H1 (cell line): ENCODE measurements around the gene BOK. TPM values are rescaled to one million over a fixed set of nuclear protein-coding genes. Genes with fewer than 3 reads are reported as not detected.

ENCODE experiments used
- HDAC6 ChIP-seq: IDR thresholded peaks from one replicate; pipeline ENCODE4 v1.7.1; 2012; ENCODE audit warnings: low read depth, mild to moderate bottlenecking, inconsistent platforms, low read length, moderate library complexity
- polyA plus RNA-seq, 7 experiments: library from polyadenylated mRNA; depleted of rRNA in 3 of 7; stranded (reverse) in 5 of 7; unstranded in 2 of 7; fragments of >200 nt in 5 of 7; fragments of 200-250 nt in 2 of 7; gene quantifications; 1 replicate in 5 of 7; 2 replicates in 1 of 7; 4 replicates in 1 of 7; pipeline versions ENCODE4 v1.2.1 to v1.2.3, GENCODE V29; 2011 to 2013; ENCODE audit warnings: missing spikeins in 2 of 7, mixed read lengths in 2 of 7
- total RNA-seq: library from RNA; stranded (reverse); fragmentation: NEBNext Ultra II Directional; extraction: Animal tissue kit (Norgen Biotek cat#: 25700); gene quantifications from 2 replicates; pipeline ENCODE4 v1.2.1, GENCODE V29; 2021
- TF ChIP-seq, protein P1 (sequence below): fragments of 300-600 bp; sonication (generic); IDR thresholded peaks from 2 replicates; pipeline ENCODE4 v1.7.1; 2012; ENCODE audit warnings: low read length, moderate library complexity, mild to moderate bottlenecking, inconsistent platforms; ENCODE audit not compliant: insufficient replicate concordance

Gene BOK
- total and polyA plus RNA-seq, 2 of the 8 experiments (the other 6 are each of a cell fraction or from before 2014, with no cell fraction given), result 33.7 to 37.6 TPM

DNA sequence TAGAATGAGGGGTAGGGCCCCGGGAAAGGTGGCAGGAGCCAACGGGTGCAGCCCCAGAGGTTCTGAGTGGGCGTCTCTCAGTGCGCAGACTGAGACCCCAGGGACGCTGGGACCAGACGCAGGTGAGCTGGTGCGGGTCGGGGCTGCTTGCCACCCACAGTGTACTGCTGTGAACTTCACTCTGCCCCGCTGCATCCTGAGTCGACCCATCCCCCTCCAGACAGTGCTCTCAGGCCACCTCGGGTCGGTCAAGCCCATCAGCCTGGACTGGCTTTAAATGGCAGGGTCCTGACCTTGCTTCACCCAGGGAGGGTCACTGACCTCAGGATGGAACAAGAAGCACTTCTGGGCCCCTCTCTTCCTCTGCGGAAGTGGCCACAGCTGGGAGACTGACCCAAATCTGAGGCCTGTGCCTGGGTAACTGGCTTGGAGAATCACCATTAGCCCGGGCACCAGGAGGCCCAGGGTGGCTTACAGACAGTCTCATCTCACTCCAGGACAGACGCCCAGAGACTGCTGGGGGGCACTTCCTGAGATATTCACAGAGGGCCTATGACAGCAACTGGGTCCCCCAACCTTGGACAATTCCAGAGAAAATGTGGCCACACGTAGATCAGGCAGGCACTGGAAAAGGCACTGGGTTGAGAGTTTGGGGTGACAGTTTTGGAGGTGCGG is 23.7 kb upstream of the BOK start (continued):
- TF ChIP-seq, protein P1, sequence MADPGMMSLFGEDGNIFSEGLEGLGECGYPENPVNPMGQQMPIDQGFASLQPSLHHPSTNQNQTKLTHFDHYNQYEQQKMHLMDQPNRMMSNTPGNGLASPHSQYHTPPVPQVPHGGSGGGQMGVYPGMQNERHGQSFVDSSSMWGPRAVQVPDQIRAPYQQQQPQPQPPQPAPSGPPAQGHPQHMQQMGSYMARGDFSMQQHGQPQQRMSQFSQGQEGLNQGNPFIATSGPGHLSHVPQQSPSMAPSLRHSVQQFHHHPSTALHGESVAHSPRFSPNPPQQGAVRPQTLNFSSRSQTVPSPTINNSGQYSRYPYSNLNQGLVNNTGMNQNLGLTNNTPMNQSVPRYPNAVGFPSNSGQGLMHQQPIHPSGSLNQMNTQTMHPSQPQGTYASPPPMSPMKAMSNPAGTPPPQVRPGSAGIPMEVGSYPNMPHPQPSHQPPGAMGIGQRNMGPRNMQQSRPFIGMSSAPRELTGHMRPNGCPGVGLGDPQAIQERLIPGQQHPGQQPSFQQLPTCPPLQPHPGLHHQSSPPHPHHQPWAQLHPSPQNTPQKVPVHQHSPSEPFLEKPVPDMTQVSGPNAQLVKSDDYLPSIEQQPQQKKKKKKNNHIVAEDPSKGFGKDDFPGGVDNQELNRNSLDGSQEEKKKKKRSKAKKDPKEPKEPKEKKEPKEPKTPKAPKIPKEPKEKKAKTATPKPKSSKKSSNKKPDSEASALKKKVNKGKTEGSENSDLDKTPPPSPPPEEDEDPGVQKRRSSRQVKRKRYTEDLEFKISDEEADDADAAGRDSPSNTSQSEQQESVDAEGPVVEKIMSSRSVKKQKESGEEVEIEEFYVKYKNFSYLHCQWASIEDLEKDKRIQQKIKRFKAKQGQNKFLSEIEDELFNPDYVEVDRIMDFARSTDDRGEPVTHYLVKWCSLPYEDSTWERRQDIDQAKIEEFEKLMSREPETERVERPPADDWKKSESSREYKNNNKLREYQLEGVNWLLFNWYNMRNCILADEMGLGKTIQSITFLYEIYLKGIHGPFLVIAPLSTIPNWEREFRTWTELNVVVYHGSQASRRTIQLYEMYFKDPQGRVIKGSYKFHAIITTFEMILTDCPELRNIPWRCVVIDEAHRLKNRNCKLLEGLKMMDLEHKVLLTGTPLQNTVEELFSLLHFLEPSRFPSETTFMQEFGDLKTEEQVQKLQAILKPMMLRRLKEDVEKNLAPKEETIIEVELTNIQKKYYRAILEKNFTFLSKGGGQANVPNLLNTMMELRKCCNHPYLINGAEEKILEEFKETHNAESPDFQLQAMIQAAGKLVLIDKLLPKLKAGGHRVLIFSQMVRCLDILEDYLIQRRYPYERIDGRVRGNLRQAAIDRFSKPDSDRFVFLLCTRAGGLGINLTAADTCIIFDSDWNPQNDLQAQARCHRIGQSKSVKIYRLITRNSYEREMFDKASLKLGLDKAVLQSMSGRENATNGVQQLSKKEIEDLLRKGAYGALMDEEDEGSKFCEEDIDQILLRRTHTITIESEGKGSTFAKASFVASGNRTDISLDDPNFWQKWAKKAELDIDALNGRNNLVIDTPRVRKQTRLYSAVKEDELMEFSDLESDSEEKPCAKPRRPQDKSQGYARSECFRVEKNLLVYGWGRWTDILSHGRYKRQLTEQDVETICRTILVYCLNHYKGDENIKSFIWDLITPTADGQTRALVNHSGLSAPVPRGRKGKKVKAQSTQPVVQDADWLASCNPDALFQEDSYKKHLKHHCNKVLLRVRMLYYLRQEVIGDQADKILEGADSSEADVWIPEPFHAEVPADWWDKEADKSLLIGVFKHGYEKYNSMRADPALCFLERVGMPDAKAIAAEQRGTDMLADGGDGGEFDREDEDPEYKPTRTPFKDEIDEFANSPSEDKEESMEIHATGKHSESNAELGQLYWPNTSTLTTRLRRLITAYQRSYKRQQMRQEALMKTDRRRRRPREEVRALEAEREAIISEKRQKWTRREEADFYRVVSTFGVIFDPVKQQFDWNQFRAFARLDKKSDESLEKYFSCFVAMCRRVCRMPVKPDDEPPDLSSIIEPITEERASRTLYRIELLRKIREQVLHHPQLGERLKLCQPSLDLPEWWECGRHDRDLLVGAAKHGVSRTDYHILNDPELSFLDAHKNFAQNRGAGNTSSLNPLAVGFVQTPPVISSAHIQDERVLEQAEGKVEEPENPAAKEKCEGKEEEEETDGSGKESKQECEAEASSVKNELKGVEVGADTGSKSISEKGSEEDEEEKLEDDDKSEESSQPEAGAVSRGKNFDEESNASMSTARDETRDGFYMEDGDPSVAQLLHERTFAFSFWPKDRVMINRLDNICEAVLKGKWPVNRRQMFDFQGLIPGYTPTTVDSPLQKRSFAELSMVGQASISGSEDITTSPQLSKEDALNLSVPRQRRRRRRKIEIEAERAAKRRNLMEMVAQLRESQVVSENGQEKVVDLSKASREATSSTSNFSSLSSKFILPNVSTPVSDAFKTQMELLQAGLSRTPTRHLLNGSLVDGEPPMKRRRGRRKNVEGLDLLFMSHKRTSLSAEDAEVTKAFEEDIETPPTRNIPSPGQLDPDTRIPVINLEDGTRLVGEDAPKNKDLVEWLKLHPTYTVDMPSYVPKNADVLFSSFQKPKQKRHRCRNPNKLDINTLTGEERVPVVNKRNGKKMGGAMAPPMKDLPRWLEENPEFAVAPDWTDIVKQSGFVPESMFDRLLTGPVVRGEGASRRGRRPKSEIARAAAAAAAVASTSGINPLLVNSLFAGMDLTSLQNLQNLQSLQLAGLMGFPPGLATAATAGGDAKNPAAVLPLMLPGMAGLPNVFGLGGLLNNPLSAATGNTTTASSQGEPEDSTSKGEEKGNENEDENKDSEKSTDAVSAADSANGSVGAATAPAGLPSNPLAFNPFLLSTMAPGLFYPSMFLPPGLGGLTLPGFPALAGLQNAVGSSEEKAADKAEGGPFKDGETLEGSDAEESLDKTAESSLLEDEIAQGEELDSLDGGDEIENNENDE, result no peak
- no peak for TF ChIP-seq HDAC6
